Lung (tissue), 12 donors: Measurements from ENCODE around the gene CD38. TPM values are rescaled to one million over a fixed set of nuclear protein-coding genes. Genes with fewer than 3 reads are reported as not detected.

Experiments
- ATAC-seq: fragments of 200-7000 bp; cut with Tn5 transposase; one replicate; pipeline ENCODE4 v1.9.1; 2020; ENCODE audit warnings: moderate number of reproducible peaks; ENCODE audit not compliant: insufficient read depth, low FRiP score
- DNase-seq, 3 donors: peaks; one replicate each; pipeline ENCODE4 v3.0.0-alpha.2; 2013 to 2017
- H3K27ac ChIP-seq, 2 donors: one replicate each; pipeline ENCODE4 v1.5.1; 2013; ENCODE audit warnings: mild to moderate bottlenecking in 2 of 2, moderate library complexity in 2 of 2, control low read depth in 1 of 2, inconsistent platforms in 1 of 2, low read depth in 1 of 2, low read length in 1 of 2
- H3K27me3 ChIP-seq, 3 donors: one replicate each; pipeline ENCODE4 v1.5.1; 2013; ENCODE audit warnings: low read length in 2 of 3; ENCODE audit not compliant: control insufficient read depth in 3 of 3, insufficient read depth in 3 of 3
- H3K36me3 ChIP-seq, 4 donors: one replicate each; pipeline ENCODE4 v1.5.1; 2013; ENCODE audit warnings: low read length in 4 of 4, mild to moderate bottlenecking in 1 of 4, moderate library complexity in 1 of 4; ENCODE audit not compliant: control insufficient read depth in 4 of 4, insufficient read depth in 4 of 4
- H3K4me1 ChIP-seq, 5 donors: one replicate each; pipeline ENCODE4 v1.5.1; 2013; ENCODE audit warnings: low read length in 5 of 5, mild to moderate bottlenecking in 2 of 5, moderate library complexity in 1 of 5; ENCODE audit not compliant: control insufficient read depth in 5 of 5, insufficient read depth in 5 of 5
- H3K4me3 ChIP-seq: one replicate; pipeline ENCODE4 v1.5.1; 2013; ENCODE audit warnings: mild to moderate bottlenecking, control low read depth, moderate library complexity
- H3K9ac ChIP-seq, 2 donors: one replicate each; pipeline ENCODE4 v1.5.1; 2013; ENCODE audit warnings: low read length in 2 of 2, control low read depth in 1 of 2; ENCODE audit not compliant: insufficient read depth in 1 of 2
- H3K9me3 ChIP-seq, 4 donors: one replicate each; pipeline ENCODE4 v1.5.1; 2013; ENCODE audit warnings: low read length in 3 of 4, mild to moderate bottlenecking in 1 of 4, moderate library complexity in 1 of 4; ENCODE audit not compliant: control insufficient read depth in 4 of 4, insufficient read depth in 3 of 4
- WGBS, 2 donors: extraction: QIAGEN DNeasy Blood & Tissue Kit; methylation state at CpG; one replicate each; pipeline ENCODE4 v1.1.7; 2013; 5-methylcytosine and 5-hydroxymethylcytosine counted together
- polyA plus RNA-seq, 2 donors: library from polyadenylated mRNA; stranded (reverse); fragments of 200-250 nt; gene quantifications; one replicate each; pipeline ENCODE4 v1.2.1, GENCODE V29; 2013
- total RNA-seq, 2 donors: library from RNA; depleted of rRNA in 1 of 2; stranded (reverse); fragments of >200 nt in 1 of 2; gene quantifications; one replicate each; pipeline ENCODE4 v1.2.1, GENCODE V29; 2014 to 2021
- TF ChIP-seq, protein P1 (sequence below): IDR thresholded peaks from 2 replicates; pipeline ENCODE4 v1.5.1; 2012; ENCODE audit warnings: mild to moderate bottlenecking; ENCODE audit errors: control extremely low read depth, extremely low read depth
- donor health status: control.
- donor health status: control.
- donor health status: Bipolar disorder and iron deficiency.
- donor health status: healthy.
- donor health status: DM: yes; HTN: yes; CAD: no.

Gene CD38
- total and polyA plus RNA-seq, 4 donors, result 4.8 to 47.2 (median 14.4) TPM

DNA sequence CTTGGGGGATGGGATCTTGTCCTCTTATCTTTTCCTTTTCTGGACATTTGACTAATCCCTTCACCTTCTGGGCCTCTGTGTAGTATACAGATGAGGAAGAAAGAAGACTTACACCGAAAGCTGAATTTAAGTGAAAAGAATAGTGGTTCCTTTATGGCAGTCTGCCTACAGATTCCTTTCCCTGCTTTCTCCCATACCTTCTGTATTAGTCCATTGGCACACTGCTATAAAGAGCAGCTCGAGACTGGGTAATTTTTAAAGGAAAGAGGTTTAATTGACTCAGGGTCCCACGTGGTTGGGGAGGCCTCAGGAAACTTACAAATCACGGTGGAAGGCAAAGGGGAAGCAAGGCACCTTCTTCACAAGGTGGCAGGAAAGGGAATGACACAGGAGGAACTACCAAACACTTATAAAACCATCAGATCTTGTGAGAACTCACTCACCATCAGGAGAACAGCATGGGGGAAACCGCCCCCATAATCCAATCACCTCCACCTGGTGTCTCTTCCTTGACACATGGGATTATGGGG is 34.0 kb upstream of the CD38 start:
- H3K4me1 ChIP-seq, result no peaks in the 10 kb centered on the region
- H3K27me3 ChIP-seq, result no peaks in the 10 kb centered on the region
- H3K9me3 ChIP-seq, result peaks cover 0 to 4% (median 2%) of the 10 kb centered on the region in 4 donors
- H3K4me3 ChIP-seq, result no peak overlapping the region
- TF ChIP-seq, protein P1, sequence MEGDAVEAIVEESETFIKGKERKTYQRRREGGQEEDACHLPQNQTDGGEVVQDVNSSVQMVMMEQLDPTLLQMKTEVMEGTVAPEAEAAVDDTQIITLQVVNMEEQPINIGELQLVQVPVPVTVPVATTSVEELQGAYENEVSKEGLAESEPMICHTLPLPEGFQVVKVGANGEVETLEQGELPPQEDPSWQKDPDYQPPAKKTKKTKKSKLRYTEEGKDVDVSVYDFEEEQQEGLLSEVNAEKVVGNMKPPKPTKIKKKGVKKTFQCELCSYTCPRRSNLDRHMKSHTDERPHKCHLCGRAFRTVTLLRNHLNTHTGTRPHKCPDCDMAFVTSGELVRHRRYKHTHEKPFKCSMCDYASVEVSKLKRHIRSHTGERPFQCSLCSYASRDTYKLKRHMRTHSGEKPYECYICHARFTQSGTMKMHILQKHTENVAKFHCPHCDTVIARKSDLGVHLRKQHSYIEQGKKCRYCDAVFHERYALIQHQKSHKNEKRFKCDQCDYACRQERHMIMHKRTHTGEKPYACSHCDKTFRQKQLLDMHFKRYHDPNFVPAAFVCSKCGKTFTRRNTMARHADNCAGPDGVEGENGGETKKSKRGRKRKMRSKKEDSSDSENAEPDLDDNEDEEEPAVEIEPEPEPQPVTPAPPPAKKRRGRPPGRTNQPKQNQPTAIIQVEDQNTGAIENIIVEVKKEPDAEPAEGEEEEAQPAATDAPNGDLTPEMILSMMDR, result no peak
- H3K9ac ChIP-seq, result no peak overlapping the region
- no peak overlapping the region for H3K27ac ChIP-seq
- 24 to 36% methylated on average over 5 of the region's 5 CpGs for WGBS, 2 donors
- no peak for ATAC-seq
- no peaks in the 10 kb centered on the region for H3K36me3 ChIP-seq
- no peak for DNase-seq

DNA sequence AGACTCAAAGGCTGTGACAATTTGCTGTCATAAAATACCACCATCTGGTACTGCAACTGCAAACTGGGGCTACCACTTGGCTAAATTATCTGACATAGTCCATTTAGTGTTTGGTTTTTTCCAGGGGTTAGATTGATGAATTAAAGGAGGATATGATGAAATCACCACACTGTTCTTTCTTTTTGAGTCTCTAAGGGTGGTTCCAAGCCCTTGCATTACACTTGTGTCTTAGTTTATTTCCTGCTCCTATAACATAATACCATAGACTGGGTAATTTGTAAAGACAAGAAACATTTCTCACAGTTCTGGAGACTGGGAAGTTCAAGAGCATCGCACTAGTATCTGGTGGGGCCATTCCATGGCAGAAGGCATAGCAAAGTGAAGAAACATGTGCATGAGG is 32.0 kb upstream of the CD38 start:
- H3K9me3 ChIP-seq, result peaks cover 0 to 4% (median 2%) of the 10 kb centered on the region in 4 donors
- H3K36me3 ChIP-seq, result no peaks in the 10 kb centered on the region
- TF ChIP-seq, protein P1, result no peak
- H3K4me1 ChIP-seq, result no peaks in the 10 kb centered on the region
- no peak for ATAC-seq
- H3K27ac ChIP-seq, result no peak overlapping the region
- no peak overlapping the region for H3K4me3 ChIP-seq
- no peak overlapping the region for H3K9ac ChIP-seq
- H3K27me3 ChIP-seq, result no peaks in the 10 kb centered on the region
- WGBS, 2 donors, result 97 to 98% methylated on average over 1 of the region's 1 CpG
- no peak for DNase-seq

DNA sequence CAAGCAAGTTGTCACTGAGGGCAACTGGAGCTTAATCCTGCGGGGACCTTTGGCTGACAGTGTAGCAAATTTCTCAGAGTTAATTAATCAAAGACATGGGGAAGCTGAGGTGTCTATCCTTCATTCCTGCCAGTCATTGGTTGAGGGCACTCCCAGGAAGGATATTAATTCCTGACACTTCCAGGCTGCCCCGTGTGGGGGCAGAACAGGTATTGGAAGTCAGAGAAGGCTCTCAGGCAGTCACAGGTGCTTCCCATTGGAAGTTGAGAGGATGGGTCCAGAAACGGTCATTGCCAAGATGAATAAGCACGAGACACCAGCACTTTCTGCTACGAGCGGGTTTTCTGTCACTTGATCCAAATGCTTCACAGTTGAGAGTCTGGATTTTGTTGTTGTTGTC is 29.1 kb upstream of the CD38 start:
- H3K27ac ChIP-seq, result no peak overlapping the region
- no peak overlapping the region for H3K9ac ChIP-seq
- TF ChIP-seq, protein P1, result no peak
- H3K4me3 ChIP-seq, result no peak overlapping the region
- DNase-seq (no peak), ATAC-seq (no peak)
- WGBS, 2 donors, result 72 to 84% methylated on average over 6 of the region's 6 CpGs
- no peaks in the 10 kb centered on the region for H3K36me3 ChIP-seq
- H3K9me3 ChIP-seq, result peaks cover 0 to 2% (median 0%) of the 10 kb centered on the region in 4 donors
- H3K27me3 ChIP-seq, result no peaks in the 10 kb centered on the region
- H3K4me1 ChIP-seq, result peaks cover 0 to 2% (median 0%) of the 10 kb centered on the region in 5 donors

DNA sequence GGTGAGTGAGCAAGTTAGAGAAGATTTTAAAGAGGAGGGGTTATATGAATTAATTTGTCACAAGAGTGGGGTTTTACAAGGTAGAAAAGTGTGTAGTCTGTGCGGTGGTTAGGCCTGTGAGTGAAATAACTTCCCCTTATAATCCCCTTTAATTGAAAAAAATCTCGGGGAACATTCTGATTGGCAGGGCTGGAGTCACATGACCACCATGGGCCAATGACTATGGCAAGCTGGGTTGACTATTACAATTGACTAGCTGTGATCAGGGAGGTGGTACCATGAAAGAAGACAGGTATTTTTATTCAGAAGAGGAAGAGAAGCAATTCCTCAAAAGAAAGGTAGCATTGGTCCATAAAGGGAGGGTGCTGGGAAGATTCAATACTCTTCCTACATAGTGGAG is 27.0 kb upstream of the CD38 start:
- no peak overlapping the region for H3K27ac ChIP-seq
- peaks cover 0 to 2% (median 0%) of the 10 kb centered on the region in 5 donors for H3K4me1 ChIP-seq
- H3K9me3 ChIP-seq, result peaks cover 0 to 2% (median 0%) of the 10 kb centered on the region in 4 donors
- TF ChIP-seq, protein P1, result no peak
- no peak overlapping the region for H3K4me3 ChIP-seq
- no peaks in the 10 kb centered on the region for H3K27me3 ChIP-seq
- no peak overlapping the region for H3K9ac ChIP-seq
- no peaks in the 10 kb centered on the region for H3K36me3 ChIP-seq
- DNase-seq (no peak), ATAC-seq (no peak)
- WGBS, 2 donors, result 95 to 97% methylated on average over 2 of the region's 2 CpGs
